MM.1S (cell line): Measurements from ENCODE around the gene CYP27C1.

Experiments used
- DNase-seq: peaks from one replicate; pipeline ENCODE4 v3.0.0-alpha.2; 2015
- H2AFZ ChIP-seq: fragments of 300-600 bp; sonication (generic); 2 replicates; pipeline ENCODE4 v1.6.0; 2016; ENCODE audit warnings: antibody characterized with exemption, low read length
- H3F3A ChIP-seq: fragments of 300-600 bp; sonication (generic); 2 replicates; pipeline ENCODE4 v1.6.1; 2016; ENCODE audit warnings: mild to moderate bottlenecking, antibody characterized with exemption, low read length, moderate library complexity, mixed read lengths; ENCODE audit not compliant: insufficient read depth
- H3K27ac ChIP-seq: fragments of 300-600 bp; sonication (generic); 2 replicates; pipeline ENCODE4 v1.5.1; 2016; ENCODE audit warnings: mild to moderate bottlenecking, low read length
- H3K27me3 ChIP-seq: fragments of 300-600 bp; sonication (generic); replicated peaks from 2 replicates; pipeline ENCODE4 v1.6.0; 2016; ENCODE audit warnings: low read length; ENCODE audit not compliant: insufficient read depth
- H3K36me3 ChIP-seq: fragments of 300-600 bp; sonication (generic); replicated peaks from 2 replicates; pipeline ENCODE4 v1.6.1; 2016; ENCODE audit warnings: mild to moderate bottlenecking, low read length, mixed read lengths; ENCODE audit not compliant: insufficient read depth
- H3K4me1 ChIP-seq: fragments of 300-600 bp; sonication (generic); 2 replicates; pipeline ENCODE4 v1.6.1; 2016; ENCODE audit warnings: low read length, mixed read lengths
- H3K4me2 ChIP-seq: fragments of 300-600 bp; sonication (generic); 2 replicates; pipeline ENCODE4 v1.6.0; 2016; ENCODE audit warnings: low read depth, low read length
- H3K4me3 ChIP-seq: fragments of 300-600 bp; sonication (generic); 2 replicates; pipeline ENCODE4 v1.5.1; 2016; ENCODE audit warnings: low read length, mixed read lengths
- H3K79me2 ChIP-seq: fragments of 300-600 bp; sonication (generic); 2 replicates; pipeline ENCODE4 v1.6.1; 2016; ENCODE audit warnings: mixed run types, low read length, mixed read lengths
- H3K9ac ChIP-seq: fragments of 300-600 bp; sonication (generic); 2 replicates; pipeline ENCODE4 v1.6.1; 2016; ENCODE audit warnings: low read length, mixed read lengths
- H3K9me2 ChIP-seq: fragments of 300-600 bp; sonication (generic); replicated peaks from 2 replicates; pipeline ENCODE4 v1.6.1; 2016; ENCODE audit warnings: mild to moderate bottlenecking, low read length, mixed read lengths; ENCODE audit not compliant: insufficient read depth
- H3K9me3 ChIP-seq: fragments of 300-600 bp; sonication (generic); replicated peaks from 2 replicates; pipeline ENCODE4 v1.6.1; 2016; ENCODE audit warnings: mild to moderate bottlenecking, low read length, mixed read lengths; ENCODE audit not compliant: insufficient read depth
- H4K20me1 ChIP-seq: fragments of 300-600 bp; sonication (generic); 2 replicates; pipeline ENCODE4 v1.6.1; 2016; ENCODE audit warnings: mild to moderate bottlenecking, low read length, moderate library complexity, mixed read lengths; ENCODE audit not compliant: insufficient read depth
- CTCF ChIP-seq: fragments of 300-600 bp; sonication (generic); IDR thresholded peaks from 2 replicates; pipeline ENCODE4 v1.5.1; 2016; ENCODE audit warnings: antibody characterized with exemption, low read length, mixed read lengths
- EZH2 ChIP-seq: fragments of 300-600 bp; sonication (generic); optimal IDR thresholded peaks from 2 replicates; pipeline ENCODE3; 2017; ENCODE audit warnings: low read depth, mild to moderate bottlenecking, antibody characterized with exemption, low read length, mixed read lengths
- EZH2phosphoT487 ChIP-seq: fragments of 300-600 bp; sonication (generic); IDR thresholded peaks from 2 replicates; pipeline ENCODE4 v1.6.1; 2018; ENCODE audit warnings: antibody characterized with exemption, low read length

The CYP27C1 gene

DNA sequence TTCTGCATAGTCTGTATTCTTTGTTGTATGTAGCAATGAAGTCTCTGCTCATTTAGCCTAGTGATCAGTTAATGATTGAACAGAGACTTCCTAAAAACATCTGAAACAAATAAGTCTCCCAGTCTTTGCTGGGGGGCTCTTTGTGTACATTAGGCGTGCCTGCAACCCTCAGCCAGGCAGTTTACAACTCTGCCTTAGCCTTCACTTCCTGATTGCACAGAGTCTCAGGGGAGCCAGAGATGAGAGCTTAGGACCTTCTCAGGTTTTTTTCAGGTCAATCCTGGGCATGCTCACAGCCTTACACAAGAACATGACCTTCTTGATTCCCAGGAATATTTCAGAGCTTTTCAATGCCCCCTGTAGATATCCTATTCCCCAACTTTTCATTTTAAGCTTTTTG, 69.1 kb downstream of the CYP27C1 start:
- no peaks in the 10 kb centered on the region for H3K9me2 ChIP-seq
- no peak overlapping the region for H3K9ac ChIP-seq
- no peak overlapping the region for H3K4me2 ChIP-seq
- H3K4me3 ChIP-seq: no peak overlapping the region
- TF ChIP-seq CTCF (no peak), EZH2phosphoT487 (no peak), EZH2 (no peak)
- no peaks in the 10 kb centered on the region for H3K36me3 ChIP-seq
- H2AFZ ChIP-seq: no peak overlapping the region
- H3K9me3 ChIP-seq: no peaks in the 10 kb centered on the region
- DNase-seq: no peak
- H3K27me3 ChIP-seq: no peaks in the 10 kb centered on the region
- no peaks in the 10 kb centered on the region for H3K79me2 ChIP-seq
- H3F3A ChIP-seq: no peaks in the 10 kb centered on the region
- no peaks in the 10 kb centered on the region for H4K20me1 ChIP-seq
- H3K4me1 ChIP-seq: no peaks in the 10 kb centered on the region
- H3K27ac ChIP-seq: no peak overlapping the region

DNA sequence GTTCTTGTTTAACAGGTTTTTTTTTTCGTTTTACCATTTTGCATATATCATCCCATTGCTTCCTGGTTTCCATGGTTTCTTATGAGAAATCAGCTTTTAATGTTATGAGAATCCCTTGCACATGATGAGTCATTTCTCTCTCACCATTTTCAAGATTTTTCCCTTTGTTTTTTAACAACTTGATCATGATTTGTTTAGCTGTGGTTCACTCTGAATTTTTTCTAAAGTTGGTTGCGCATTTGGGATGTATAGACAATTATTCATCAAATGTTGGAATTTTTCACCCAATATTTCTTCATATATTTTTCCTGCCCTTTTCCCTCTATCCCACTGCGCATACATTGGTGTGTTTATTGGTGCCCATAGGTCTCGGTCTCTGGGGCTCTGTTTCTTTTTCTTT, 70.7 kb downstream of the CYP27C1 start:
- Histone ChIP-seq H3K79me2 (no peaks in the 10 kb centered on the region), H4K20me1 (no peaks in the 10 kb centered on the region), H3K9me2 (no peaks in the 10 kb centered on the region), H3K27me3 (no peaks in the 10 kb centered on the region), H3K4me3 (no peak overlapping the region), H3K4me2 (no peak overlapping the region), H3K9ac (no peak overlapping the region), H3F3A (no peaks in the 10 kb centered on the region), H3K27ac (no peak overlapping the region), H2AFZ (no peak overlapping the region), H3K9me3 (no peaks in the 10 kb centered on the region), H3K4me1 (no peaks in the 10 kb centered on the region), H3K36me3 (no peaks in the 10 kb centered on the region)
- no peak for DNase-seq
- TF ChIP-seq EZH2 (no peak), EZH2phosphoT487 (no peak), CTCF (no peak)

DNA sequence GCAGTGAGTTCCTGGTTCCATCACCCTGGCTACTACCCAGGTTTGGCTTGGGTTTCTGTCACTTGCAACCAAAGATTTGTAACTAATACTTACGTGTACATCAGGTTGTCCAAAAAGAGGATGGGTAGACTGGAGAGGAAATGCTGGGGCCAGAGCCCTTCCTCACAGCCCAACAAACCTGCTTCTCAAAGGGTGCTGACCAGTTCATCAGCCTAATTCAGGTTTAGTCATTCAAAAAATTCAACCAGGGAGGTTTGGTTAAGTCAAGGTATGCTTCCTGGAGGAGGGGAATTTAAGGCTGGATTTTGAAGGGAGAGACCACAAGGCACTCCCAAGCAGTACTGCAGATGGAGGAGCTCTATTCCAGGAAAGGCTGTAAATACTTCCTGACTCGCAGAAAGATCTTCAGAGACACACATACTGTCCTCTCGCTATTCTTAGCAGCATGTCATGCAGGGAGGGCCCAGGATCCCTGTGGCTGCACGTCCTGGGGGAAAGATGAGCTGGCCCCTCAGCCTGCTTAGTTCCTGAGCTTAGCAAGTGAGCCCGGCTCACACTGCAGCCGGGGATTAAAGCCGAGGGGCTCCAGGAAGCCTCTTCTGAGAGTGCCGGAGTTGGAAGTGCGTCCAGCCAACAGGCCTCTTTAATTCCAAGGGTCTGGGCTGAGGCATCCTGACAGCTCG, 73.1 kb downstream of the CYP27C1 start:
- Histone ChIP-seq H3F3A (no peaks in the 10 kb centered on the region), H3K9ac (no peak overlapping the region), H3K27me3 (no peaks in the 10 kb centered on the region), H3K4me3 (no peak overlapping the region), H2AFZ (no peak overlapping the region), H3K4me1 (no peaks in the 10 kb centered on the region), H3K9me2 (no peaks in the 10 kb centered on the region), H3K79me2 (no peaks in the 10 kb centered on the region), H3K9me3 (no peaks in the 10 kb centered on the region), H3K36me3 (no peaks in the 10 kb centered on the region), H3K27ac (no peak overlapping the region), H3K4me2 (no peak overlapping the region), H4K20me1 (no peaks in the 10 kb centered on the region)
- TF ChIP-seq EZH2 (no peak), CTCF (no peak), EZH2phosphoT487 (no peak)
- no peak for DNase-seq
